Calu3 (cell line): ENCODE measurements around the gene EFEMP1. TPM values are rescaled to one million over a fixed set of nuclear protein-coding genes. Genes with fewer than 3 reads are reported as not detected.

ENCODE experiments used
- BruUV-seq: library from RNA; stranded (reverse); fragments of 400-500 nt; replicated peaks from 2 replicates; lab custom pipeline; 2021; lab: Mats Ljungman, UMichigan
- CTCF ChIA-PET: fragments of 300-600 bp; sonication (Branson Sonifier 250); formaldehyde crosslinking; loops from one replicate; lab custom pipeline; 2022; ENCODE audit warnings: antibody characterized with exemption; lab: Charles Lee
- DNase-seq: peaks from one replicate; pipeline ENCODE4 v3.0.0; 2022
- H3K27ac Mint-ChIP-seq: one replicate; pipeline ENCODE4 v1.8.0; 2022; ENCODE audit warnings: mixed read lengths; ENCODE audit not compliant: unreplicated experiment
- H3K27me3 Mint-ChIP-seq: one replicate; pipeline ENCODE4 v1.8.0; 2022; ENCODE audit warnings: mixed read lengths; ENCODE audit not compliant: unreplicated experiment
- H3K36me3 Mint-ChIP-seq: one replicate; pipeline ENCODE4 v1.8.0; 2022; ENCODE audit warnings: mild to moderate bottlenecking, moderate library complexity, mixed read lengths; ENCODE audit not compliant: insufficient read depth, unreplicated experiment
- H3K4me1 Mint-ChIP-seq: one replicate; pipeline ENCODE4 v1.8.0; 2022; ENCODE audit warnings: mild to moderate bottlenecking, low read depth, mixed read lengths; ENCODE audit not compliant: unreplicated experiment
- H3K4me3 Mint-ChIP-seq: one replicate; pipeline ENCODE4 v1.8.0; 2022; ENCODE audit warnings: mild to moderate bottlenecking, low read depth, moderate library complexity, mixed read lengths; ENCODE audit not compliant: unreplicated experiment
- H3K9me3 Mint-ChIP-seq: one replicate; pipeline ENCODE4 v1.8.0; 2022; ENCODE audit warnings: low read depth, mixed read lengths; ENCODE audit not compliant: unreplicated experiment
- intact Hi-C: fragments of 100-400 bp; cut with micrococcal nuclease; formaldehyde crosslinking; loops from one replicate; pipeline ENCODE4 v1.10.0; 2022; ENCODE audit not compliant: unreplicated experiment
- total RNA-seq: library from RNA; stranded (reverse); gene quantifications from 2 replicates; pipeline ENCODE4 v1.2.3, GENCODE V29; 2022
- TF ChIP-seq, protein P1 (sequence below): fragments of 200-600 bp; IDR thresholded peaks from one replicate; pipeline ENCODE4 v1.8.0; 2022; ENCODE audit warnings: antibody characterized with exemption; ENCODE audit not compliant: unreplicated experiment

EFEMP1 gene
- total RNA-seq, 1 experiment from 2014 or later: 51.5 TPM

DNA sequence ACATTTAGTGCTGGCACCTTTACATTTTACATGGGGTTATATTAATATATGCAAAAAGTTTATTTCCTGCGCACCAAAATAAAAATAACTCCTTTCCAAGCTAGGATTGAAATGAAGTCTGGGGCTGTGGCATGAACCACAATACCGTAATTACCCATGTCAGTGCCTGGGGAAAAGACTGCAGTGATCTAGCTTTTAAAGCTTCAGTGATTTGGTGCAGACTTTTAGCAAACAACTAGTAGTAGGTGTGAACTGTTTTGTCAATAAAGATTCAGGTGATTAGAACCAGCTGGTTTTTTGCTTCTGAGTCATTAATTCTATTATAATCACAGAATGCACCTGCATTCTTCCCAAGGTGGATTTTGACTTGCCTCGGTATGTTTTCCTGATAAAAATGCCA lies 21.2 kb downstream of the EFEMP1 start:
- no peak for DNase-seq
- Mint-ChIP-seq H3K27ac (no peak overlapping the region), H3K27me3 (no peaks in the 10 kb centered on the region), H3K9me3 (no peaks in the 10 kb centered on the region), H3K36me3 (no peaks in the 10 kb centered on the region), H3K4me1 (peaks cover 14% of the 10 kb centered on the region), H3K4me3 (no peak overlapping the region)
- intact Hi-C loops: no loop called here
- BruUV-seq: no TSS peak
- TF ChIP-seq, protein P1, sequence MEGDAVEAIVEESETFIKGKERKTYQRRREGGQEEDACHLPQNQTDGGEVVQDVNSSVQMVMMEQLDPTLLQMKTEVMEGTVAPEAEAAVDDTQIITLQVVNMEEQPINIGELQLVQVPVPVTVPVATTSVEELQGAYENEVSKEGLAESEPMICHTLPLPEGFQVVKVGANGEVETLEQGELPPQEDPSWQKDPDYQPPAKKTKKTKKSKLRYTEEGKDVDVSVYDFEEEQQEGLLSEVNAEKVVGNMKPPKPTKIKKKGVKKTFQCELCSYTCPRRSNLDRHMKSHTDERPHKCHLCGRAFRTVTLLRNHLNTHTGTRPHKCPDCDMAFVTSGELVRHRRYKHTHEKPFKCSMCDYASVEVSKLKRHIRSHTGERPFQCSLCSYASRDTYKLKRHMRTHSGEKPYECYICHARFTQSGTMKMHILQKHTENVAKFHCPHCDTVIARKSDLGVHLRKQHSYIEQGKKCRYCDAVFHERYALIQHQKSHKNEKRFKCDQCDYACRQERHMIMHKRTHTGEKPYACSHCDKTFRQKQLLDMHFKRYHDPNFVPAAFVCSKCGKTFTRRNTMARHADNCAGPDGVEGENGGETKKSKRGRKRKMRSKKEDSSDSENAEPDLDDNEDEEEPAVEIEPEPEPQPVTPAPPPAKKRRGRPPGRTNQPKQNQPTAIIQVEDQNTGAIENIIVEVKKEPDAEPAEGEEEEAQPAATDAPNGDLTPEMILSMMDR: no peak
- CTCF ChIA-PET: no interaction called here

DNA sequence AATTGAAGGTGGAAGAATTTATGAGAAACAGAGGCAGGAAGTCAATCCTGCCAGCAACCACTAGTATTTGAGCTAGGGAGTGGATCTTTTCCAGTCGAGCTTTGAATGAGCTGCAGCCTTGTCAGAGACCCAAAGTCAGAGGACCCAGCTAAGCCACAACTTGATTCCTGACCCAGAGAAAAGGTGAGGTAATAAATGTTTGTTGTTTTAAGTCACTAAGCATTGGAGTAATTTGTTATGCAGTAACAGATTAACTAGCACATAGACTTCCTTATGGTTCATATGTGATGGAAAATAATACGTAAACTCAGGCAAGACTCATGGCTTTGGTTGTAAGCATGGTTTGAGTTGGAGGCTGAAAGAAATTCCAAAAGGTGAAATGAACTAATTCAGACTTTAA lies 21.6 kb downstream of the EFEMP1 start:
- no peaks in the 10 kb centered on the region for H3K9me3 Mint-ChIP-seq
- no peaks in the 10 kb centered on the region for H3K36me3 Mint-ChIP-seq
- no peak for DNase-seq
- TF ChIP-seq, protein P1: no peak
- H3K27ac Mint-ChIP-seq: no peak overlapping the region
- no peaks in the 10 kb centered on the region for H3K27me3 Mint-ChIP-seq
- no peak overlapping the region for H3K4me3 Mint-ChIP-seq
- H3K4me1 Mint-ChIP-seq: peaks cover 14% of the 10 kb centered on the region
- CTCF ChIA-PET: no interaction called here
- no TSS peak for BruUV-seq
- intact Hi-C loops: no loop called here

DNA sequence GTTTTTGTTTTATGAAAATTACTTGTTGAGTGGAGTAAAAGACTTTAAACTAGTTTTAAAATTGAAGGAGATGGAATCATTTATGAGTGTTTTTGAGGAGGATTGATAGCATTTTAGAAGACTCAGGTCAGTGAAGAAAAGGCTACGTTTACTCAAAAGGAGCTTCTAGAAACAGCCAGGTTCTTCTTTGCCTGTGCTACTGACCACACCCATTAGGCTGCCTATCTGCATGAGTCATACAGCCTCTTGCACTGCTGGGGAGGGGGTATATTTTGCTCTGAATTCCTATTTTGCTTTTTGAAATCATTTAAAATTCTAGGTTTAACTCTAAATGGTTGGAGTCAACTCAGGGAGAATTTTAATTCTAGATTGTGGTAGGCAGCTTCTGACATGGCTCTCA lies 22.3 kb downstream of the EFEMP1 start:
- Mint-ChIP-seq H3K4me1 (peaks cover 14% of the 10 kb centered on the region), H3K4me3 (no peak overlapping the region), H3K27ac (no peak overlapping the region), H3K9me3 (no peaks in the 10 kb centered on the region), H3K36me3 (no peaks in the 10 kb centered on the region), H3K27me3 (no peaks in the 10 kb centered on the region)
- intact Hi-C loops: no loop called here
- TF ChIP-seq, protein P1: no peak
- CTCF ChIA-PET: no interaction called here
- no peak for DNase-seq
- BruUV-seq: no TSS peak

DNA sequence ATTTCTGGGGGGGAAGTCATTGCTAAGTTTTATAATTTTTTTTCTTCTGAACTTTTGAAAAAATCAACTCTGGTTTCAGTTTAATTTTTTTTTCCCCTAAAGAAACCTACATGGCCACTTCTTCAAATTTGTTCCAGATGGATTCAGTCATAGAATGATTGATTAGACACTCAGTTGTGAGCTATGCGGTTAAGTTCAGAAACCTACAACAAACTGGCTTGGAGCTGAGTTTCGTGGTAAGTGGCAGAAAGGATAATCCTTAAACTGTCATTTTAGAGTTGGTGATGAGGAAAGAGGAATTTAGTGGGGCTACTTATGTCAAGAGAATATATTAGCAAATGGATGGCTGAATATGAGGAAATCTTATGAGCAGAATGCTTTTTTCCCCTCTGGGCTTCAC lies 23.7 kb downstream of the EFEMP1 start:
- intact Hi-C loops: no loop called here
- H3K9me3 Mint-ChIP-seq: no peaks in the 10 kb centered on the region
- peaks cover 14% of the 10 kb centered on the region for H3K4me1 Mint-ChIP-seq
- CTCF ChIA-PET: no interaction called here
- H3K36me3 Mint-ChIP-seq: no peaks in the 10 kb centered on the region
- TF ChIP-seq, protein P1: no peak
- H3K27ac Mint-ChIP-seq: no peak overlapping the region
- no TSS peak for BruUV-seq
- H3K27me3 Mint-ChIP-seq: no peaks in the 10 kb centered on the region
- DNase-seq: no peak
- no peak overlapping the region for H3K4me3 Mint-ChIP-seq
